Activated CD8-positive, alpha-beta T cell treated with anti-CD3 and anti-CD28 coated beads for 36 hours (primary cell): ENCODE measurements around the gene NETO2. TPM values are rescaled to one million over a fixed set of nuclear protein-coding genes. Genes with fewer than 3 reads are reported as not detected.
A peak's percentile ranks its signal among the peaks of the same experiment; 100 is the strongest.

ENCODE experiments used
- ATAC-seq: fragments of 200-7000 bp; cut with Tn5 transposase; one replicate; pipeline ENCODE4 v1.10.0; 2021; ENCODE audit warnings: mild to moderate bottlenecking, moderate library complexity
- CTCF ChIA-PET: fragments of 350-600 bp; sonication (Branson Sonifier 250); formaldehyde crosslinking; loops from one replicate; lab custom pipeline; 2021; ENCODE audit warnings: antibody characterized with exemption; lab: Charles Lee
- POLR2A ChIA-PET: fragments of 350-600 bp; sonication (Branson Sonifier 250); formaldehyde crosslinking; loops from one replicate; lab custom pipeline; 2021; ENCODE audit warnings: antibody characterized with exemption; lab: Charles Lee
- DNase-seq: peaks from one replicate; pipeline ENCODE4 v3.0.0-alpha.2; 2020
- H3K27ac Mint-ChIP-seq: one replicate; pipeline ENCODE4 v1.8.0; 2021; ENCODE audit warnings: mild to moderate bottlenecking, mixed read lengths
- H3K27me3 Mint-ChIP-seq: one replicate; pipeline ENCODE4 v1.8.0; 2021; ENCODE audit warnings: mixed read lengths
- H3K36me3 Mint-ChIP-seq: one replicate; pipeline ENCODE4 v1.8.0; 2021; ENCODE audit warnings: low read depth, mixed read lengths
- H3K4me1 Mint-ChIP-seq: one replicate; pipeline ENCODE4 v1.8.0; 2021; ENCODE audit warnings: low read depth, mixed read lengths
- H3K4me3 Mint-ChIP-seq: one replicate; pipeline ENCODE4 v1.8.0; 2021; ENCODE audit warnings: mild to moderate bottlenecking, moderate library complexity, mixed read lengths
- H3K9me3 Mint-ChIP-seq: one replicate; pipeline ENCODE4 v1.8.0; 2021; ENCODE audit warnings: mixed read lengths
- CTCF ChIP-seq: fragments of 200-600 bp; IDR thresholded peaks from one replicate; pipeline ENCODE4 v1.8.0; 2022; ENCODE audit warnings: antibody characterized with exemption, mild to moderate bottlenecking
- intact Hi-C: fragments of 100-400 bp; cut with micrococcal nuclease; formaldehyde crosslinking; loops from one replicate; pipeline ENCODE4 v1.10.0; 2022
- total RNA-seq, 2 experiments: library from RNA; stranded (reverse); gene quantifications; one replicate each; pipeline ENCODE4 v1.2.3, GENCODE V29; 2021

The NETO2 gene
- total RNA-seq, 2 experiments from 2014 or later = 2.8 to 3.1 TPM

DNA sequence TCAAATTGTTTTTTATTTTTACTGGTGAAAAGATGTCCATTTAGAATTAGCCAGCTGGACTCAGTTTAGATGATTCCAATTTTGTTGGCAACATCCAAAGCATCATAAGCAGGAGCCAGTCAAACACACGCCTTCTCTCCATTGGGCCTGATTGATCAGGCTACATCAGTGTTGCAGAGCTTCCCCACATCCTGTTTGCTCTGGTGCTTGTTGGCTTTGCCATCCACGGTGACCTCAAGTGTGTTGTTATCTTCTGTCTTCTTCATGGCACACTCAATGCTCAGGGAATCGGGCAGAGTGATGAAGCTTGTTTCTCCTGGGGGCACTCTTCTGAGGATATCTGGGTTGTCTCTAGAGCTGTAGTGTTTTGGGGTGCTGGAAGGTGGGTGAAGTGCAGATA, 6.3 kb upstream of the NETO2 start:
- no peak overlapping the region for H3K4me3 Mint-ChIP-seq
- ATAC-seq (no peak), DNase-seq (no peak)
- peaks cover 20% of the 10 kb centered on the region for H3K9me3 Mint-ChIP-seq
- ChIA-PET CTCF (interaction anchor here (1.8 kb wide), 1 partner anchor 8 kb away, joined by 11 read pairs; no protein-coding TSS in a partner anchor), POLR2A (no interaction called here)
- TF ChIP-seq CTCF = no peak
- H3K4me1 Mint-ChIP-seq = no peaks in the 10 kb centered on the region
- peaks cover 25% of the 10 kb centered on the region for H3K36me3 Mint-ChIP-seq
- intact Hi-C loops = no loop called here
- H3K27ac Mint-ChIP-seq = no peak overlapping the region
- H3K27me3 Mint-ChIP-seq = peaks cover 10% of the 10 kb centered on the region

DNA sequence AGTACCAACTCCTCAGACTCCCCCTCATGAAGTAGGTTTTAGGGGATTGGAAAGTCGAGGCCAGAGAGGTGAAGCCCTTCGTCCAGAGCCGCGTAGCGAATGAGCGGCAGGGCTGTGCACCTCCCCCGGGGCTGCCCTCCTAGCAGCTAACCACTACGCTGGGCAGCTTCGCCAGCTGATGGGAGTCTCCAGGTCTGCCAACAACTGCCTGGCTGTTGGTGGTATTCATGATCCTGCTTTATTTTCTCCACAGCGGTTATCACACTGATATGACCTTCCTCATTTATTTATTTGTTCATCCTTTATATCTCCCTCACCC, 773 bp upstream of the NETO2 start:
- no peak for TF ChIP-seq CTCF
- no peaks in the 10 kb centered on the region for H3K36me3 Mint-ChIP-seq
- peaks cover 15% of the 10 kb centered on the region for H3K4me1 Mint-ChIP-seq
- ATAC-seq = no peak
- peaks cover 27% of the 10 kb centered on the region for H3K27me3 Mint-ChIP-seq
- DNase-seq = no peak
- H3K4me3 Mint-ChIP-seq = peak overlapping the region; percentile 65
- H3K27ac Mint-ChIP-seq = no peak overlapping the region
- H3K9me3 Mint-ChIP-seq = no peaks in the 10 kb centered on the region
- ChIA-PET CTCF (interaction anchor here (0.8 to 4.4 kb wide), 13 partner anchors 9 to 1486 kb away, joined by 3 to 47 read pairs (median 5); partner anchors contain the start of gene ABCC12), POLR2A (interaction anchor here (1.0 to 1.4 kb wide), 2 partner anchors 31 to 107 kb away, joined by 3 read pairs; no protein-coding TSS in a partner anchor)
- intact Hi-C loops = loop anchor here (10.0 kb wide), 2 partner anchors 320 to 1010 kb away; partner anchors contain the start of genes ABCC12, ITFG1 and PHKB

- Mint-ChIP-seq H3K36me3 (no peaks in the 10 kb centered on the region), H3K4me3 (peak overlapping the region; percentile 70), H3K4me1 (peaks cover 20% of the 10 kb centered on the region), H3K27me3 (peaks cover 28% of the 10 kb centered on the region), H3K9me3 (no peaks in the 10 kb centered on the region), H3K27ac (no peak overlapping the region)
- DNase-seq = peak; percentile 68
- CTCF ChIA-PET = interaction anchor here (0.7 to 4.4 kb wide), 35 partner anchors 10 to 1487 kb away, joined by 3 to 47 read pairs (median 4); partner anchors contain the start of genes ABCC12, DNAJA2, ITFG1 and PHKB
- POLR2A ChIA-PET = interaction anchor here (0.7 to 1.4 kb wide), 3 partner anchors 29 to 318 kb away, joined by 3 read pairs; partner anchors contain the start of gene PHKB
- peak; percentile 68 for ATAC-seq
- intact Hi-C loops = loop anchor here (10.0 kb wide), 2 partner anchors 322 to 1012 kb away; partner anchors contain the start of genes ABCC12, ITFG1 and PHKB
- TF ChIP-seq CTCF = peak; percentile 61
Observed at GRCh38 chr16:47142821-47143676, 696 bp downstream of the NETO2 start.

DNA sequence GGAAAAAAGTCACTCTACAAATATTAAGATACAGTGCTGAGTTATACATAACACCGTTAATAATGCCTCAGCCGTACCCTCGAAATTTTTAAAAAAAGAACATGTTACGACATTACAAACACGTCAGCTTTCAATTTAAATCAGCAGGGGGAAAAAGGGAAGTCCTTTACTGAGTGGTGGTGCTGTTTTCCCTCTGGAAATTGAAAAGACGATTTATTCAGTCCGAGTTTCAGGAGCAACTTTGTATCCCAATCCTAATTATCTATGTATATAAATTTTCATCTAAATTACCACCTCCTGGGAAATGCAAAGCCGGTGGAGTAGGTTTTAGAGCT, 1.3 kb downstream of the NETO2 start:
- TF ChIP-seq CTCF = no peak
- Mint-ChIP-seq H3K27me3 (peaks cover 28% of the 10 kb centered on the region), H3K36me3 (no peaks in the 10 kb centered on the region), H3K4me3 (peak overlapping the region; percentile 70), H3K4me1 (peaks cover 20% of the 10 kb centered on the region), H3K27ac (no peak overlapping the region), H3K9me3 (no peaks in the 10 kb centered on the region)
- intact Hi-C loops = loop anchor here (10.0 kb wide), 2 partner anchors 322 to 1012 kb away; partner anchors contain the start of genes ABCC12, ITFG1 and PHKB
- ChIA-PET POLR2A (interaction anchor here (0.7 kb wide), 1 partner anchor 214 kb away, joined by 3 read pairs; no protein-coding TSS in a partner anchor), CTCF (interaction anchor here (0.7 to 4.4 kb wide), 29 partner anchors 8 to 1023 kb away, joined by 3 to 47 read pairs (median 5); partner anchors contain the start of genes ABCC12, ITFG1 and PHKB)
- ATAC-seq (no peak), DNase-seq (no peak)
